GM12873 (cell line): ENCODE measurements around the gene ADM2.

Experiments used
- TF ChIP-seq, protein P1 (sequence below): IDR thresholded peaks from 2 replicates; pipeline ENCODE4 v1.5.1; 2012; ENCODE audit warnings: low read depth, mild to moderate bottlenecking, moderate library complexity, low read length, control low read depth; ENCODE audit not compliant: insufficient read depth; ENCODE audit errors: missing control alignments

The ADM2 gene

DNA sequence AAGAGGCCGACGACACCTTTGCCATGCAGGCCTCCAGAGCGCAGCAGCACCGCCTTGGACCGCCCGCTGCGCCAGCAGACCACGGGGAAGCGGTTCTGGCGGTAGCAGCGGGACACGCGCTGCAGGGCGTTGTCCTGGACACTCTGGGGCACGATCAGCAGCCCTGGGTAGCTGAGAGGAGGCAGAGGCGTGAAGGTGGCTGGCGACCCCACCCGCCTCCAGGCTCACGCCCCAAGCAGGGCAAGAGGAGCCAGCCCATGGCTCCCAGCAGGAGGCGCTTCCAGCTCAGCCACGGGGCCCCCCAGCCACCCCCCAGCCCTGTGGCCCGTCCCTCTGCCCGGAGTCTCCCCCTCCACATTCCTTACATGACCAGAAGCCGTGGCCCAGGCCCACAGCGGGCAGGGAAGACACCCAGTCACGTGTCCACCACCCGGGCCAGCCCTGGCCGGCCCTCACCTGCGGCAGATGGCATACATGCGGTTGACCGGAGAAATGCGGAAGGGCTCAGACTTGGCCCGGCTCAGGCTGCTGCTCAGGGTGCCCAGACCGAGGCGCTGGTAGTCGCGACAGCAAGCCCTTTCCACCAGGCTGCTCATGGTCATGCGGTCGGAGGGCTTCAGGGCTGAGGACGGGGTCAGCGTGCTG lies 21.7 kb upstream of the ADM2 start:
- TF ChIP-seq, protein P1, sequence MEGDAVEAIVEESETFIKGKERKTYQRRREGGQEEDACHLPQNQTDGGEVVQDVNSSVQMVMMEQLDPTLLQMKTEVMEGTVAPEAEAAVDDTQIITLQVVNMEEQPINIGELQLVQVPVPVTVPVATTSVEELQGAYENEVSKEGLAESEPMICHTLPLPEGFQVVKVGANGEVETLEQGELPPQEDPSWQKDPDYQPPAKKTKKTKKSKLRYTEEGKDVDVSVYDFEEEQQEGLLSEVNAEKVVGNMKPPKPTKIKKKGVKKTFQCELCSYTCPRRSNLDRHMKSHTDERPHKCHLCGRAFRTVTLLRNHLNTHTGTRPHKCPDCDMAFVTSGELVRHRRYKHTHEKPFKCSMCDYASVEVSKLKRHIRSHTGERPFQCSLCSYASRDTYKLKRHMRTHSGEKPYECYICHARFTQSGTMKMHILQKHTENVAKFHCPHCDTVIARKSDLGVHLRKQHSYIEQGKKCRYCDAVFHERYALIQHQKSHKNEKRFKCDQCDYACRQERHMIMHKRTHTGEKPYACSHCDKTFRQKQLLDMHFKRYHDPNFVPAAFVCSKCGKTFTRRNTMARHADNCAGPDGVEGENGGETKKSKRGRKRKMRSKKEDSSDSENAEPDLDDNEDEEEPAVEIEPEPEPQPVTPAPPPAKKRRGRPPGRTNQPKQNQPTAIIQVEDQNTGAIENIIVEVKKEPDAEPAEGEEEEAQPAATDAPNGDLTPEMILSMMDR, result peak; percentile 11

DNA sequence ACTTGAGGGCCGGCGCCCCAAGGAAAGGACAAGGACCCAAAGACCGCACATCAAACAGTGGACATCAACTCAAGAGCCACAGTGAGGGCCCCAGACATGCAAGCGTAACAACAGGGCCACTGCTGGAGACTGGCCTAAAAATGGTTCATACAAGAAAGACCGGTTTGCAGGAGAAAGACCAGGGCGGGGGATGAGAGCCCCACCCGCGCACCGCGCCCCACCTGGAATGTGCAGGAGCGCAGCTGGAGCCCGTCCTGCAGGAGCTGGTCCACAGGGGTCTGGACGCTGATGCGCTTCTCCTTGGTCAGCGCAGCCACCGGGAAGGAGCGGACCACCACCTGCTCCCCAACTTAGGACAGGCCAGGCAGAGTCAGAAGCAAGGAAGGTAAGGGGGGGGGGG lies 20.4 kb upstream of the ADM2 start:
- TF ChIP-seq, protein P1, result no peak

DNA sequence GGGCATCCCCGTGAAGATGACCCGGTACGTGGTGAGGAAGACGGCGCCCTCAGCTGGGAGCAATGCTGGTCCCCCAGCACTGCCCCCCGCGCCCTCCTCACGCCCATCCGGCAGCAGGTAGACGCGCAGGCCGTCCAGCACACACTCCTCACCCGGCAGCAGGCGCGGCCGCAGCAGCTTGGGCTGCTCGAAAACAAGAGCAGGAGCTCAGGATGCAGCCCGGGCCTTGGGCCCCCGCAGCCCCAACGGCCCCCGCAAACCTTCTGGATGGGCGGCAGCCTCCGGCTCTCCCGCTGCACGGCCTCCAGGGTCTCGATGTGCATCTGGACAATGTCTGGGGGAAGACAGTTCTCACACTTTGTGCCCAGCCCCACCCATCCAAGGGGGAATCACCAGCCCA lies 19.8 kb upstream of the ADM2 start:
- TF ChIP-seq, protein P1, result no peak

DNA sequence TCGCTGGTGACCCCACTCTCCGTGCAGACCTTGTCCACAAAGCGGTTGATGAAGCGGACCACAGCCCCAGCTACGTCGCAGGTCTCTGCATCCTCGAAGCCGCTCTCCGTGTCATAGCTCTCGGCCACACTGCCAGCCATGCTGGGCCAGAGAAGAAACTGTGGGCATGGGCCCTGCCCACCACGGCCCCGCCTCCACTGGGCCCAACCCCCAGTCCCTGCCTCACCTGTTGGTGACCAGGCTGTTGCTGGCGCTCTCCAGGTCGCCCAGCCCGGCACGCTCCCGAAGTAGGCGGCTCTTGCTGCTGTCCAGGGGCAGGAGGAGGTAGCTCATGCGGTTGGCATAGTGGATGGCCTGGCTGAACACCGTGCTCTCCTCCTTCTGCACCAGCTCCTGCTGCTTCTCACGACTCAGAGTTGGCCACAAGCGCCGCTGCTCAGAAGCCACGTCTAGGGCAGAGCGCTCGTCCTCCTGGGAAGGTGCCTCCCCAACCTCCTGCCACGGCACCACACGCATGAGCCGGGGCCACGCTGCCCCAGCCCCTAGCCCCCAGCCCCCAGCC lies 19.3 kb upstream of the ADM2 start:
- TF ChIP-seq, protein P1, result no peak

DNA sequence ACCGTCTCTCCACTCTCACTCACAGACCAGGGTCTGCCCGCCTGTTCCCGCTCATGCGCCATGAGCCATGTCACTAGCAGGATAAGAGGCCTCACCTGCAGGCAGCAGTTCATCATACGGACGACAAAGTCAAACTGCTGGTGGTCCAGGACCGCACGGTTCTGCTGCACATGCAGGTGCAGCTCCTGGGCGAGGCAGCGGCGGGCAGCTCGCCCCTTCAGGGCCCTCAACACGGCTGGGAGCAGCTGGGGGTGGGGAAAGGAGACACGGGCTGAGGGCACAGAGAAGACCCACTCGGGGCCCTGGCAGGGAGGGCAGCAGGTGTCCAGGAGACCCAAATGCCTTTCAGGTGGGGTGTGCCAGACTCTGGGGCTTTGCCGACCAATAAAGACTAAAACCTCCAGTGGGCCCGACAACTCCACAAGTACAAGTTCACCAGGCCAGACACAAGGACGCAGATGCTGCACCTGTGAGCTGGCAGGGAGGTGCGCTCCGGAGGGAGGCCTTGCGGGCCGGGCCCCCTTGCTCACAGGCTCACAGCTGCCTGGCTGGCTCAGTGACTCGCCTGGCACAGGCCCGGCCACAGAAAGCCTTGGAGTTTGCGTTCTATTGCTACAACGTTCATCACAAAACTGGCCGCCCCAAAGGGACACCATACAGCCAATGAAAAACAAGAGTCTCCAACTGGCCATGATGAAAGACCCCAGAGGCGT lies 18.0 kb upstream of the ADM2 start:
- TF ChIP-seq, protein P1, result no peak

DNA sequence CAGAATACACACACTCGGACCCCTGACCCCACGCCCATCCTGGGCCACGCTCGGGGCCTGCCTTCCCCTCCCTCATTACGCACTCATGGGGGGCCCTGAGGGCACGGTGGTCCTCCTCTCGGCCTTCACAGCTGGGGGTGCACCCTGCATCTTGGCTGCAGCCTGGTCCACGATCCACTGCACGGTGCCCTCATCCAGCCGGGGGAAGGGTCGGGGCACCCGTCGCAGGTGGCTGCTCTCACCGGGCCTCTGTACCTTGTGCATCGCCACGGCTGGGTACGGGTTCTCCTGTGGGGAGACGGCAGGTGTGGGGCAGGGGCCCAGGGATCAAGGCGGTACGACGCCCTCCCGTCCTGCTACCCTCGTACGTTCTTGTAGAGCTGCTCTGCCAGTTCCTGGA lies 16.9 kb upstream of the ADM2 start:
- TF ChIP-seq, protein P1, result no peak

DNA sequence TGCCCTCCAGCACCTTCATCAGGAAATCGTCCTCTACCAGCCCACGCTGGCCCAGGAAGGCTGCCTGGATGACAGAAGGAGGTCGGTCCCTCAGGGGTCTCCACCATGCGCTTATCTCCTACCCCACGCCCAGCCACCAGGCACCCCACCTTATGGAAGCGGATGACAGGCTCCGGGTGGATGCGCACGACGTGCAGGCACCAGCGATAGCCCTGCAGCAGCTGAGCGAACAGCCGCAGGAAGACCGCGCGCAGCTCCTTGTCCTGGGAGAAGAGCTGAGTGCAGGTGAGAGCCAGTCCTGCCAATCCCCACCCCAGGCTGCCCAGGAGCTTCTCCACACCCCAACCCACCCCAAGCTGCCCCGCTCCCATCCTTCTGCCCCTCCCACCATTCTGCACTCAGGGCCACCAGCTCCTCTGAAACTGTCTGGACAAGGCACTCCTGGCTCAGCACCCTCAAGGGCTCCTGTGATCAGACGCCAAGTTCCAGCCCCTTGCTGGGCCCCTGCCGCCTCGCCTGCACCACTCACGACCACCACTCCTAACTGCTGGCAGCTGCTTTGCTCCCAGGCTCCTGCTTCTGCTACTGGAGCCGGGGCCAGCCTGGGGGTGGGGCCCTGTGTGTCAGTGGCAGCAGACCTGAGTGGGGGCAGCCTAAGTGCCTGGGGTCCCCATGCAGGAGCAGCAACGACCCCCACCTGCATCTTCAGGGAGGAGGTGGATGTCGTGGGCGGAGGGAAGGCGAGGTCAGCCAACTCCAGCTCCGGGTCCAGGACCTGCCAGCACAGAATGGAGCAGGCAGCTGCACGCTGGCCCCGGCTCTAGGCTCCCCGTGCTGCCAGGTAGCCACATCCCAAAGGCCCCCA lies 16.0 kb upstream of the ADM2 start:
- TF ChIP-seq, protein P1, result no peak
